Activated CD8-positive, alpha-beta T cell treated with anti-CD3 and anti-CD28 coated beads for 36 hours (primary cell): ENCODE measurements around the gene PARM1. TPM values are rescaled to one million over a fixed set of nuclear protein-coding genes. Genes with fewer than 3 reads are reported as not detected.

Experiments
- ATAC-seq: fragments of 200-7000 bp; cut with Tn5 transposase; one replicate; pipeline ENCODE4 v1.10.0; 2021; ENCODE audit warnings: mild to moderate bottlenecking, moderate library complexity
- CTCF ChIA-PET: fragments of 350-600 bp; sonication (Branson Sonifier 250); formaldehyde crosslinking; loops from one replicate; lab custom pipeline; 2021; ENCODE audit warnings: antibody characterized with exemption; lab: Charles Lee
- POLR2A ChIA-PET: fragments of 350-600 bp; sonication (Branson Sonifier 250); formaldehyde crosslinking; loops from one replicate; lab custom pipeline; 2021; ENCODE audit warnings: antibody characterized with exemption; lab: Charles Lee
- DNase-seq: peaks from one replicate; pipeline ENCODE4 v3.0.0-alpha.2; 2020
- H3K27ac Mint-ChIP-seq: one replicate; pipeline ENCODE4 v1.8.0; 2021; ENCODE audit warnings: mild to moderate bottlenecking, mixed read lengths
- H3K27me3 Mint-ChIP-seq: one replicate; pipeline ENCODE4 v1.8.0; 2021; ENCODE audit warnings: mixed read lengths
- H3K36me3 Mint-ChIP-seq: one replicate; pipeline ENCODE4 v1.8.0; 2021; ENCODE audit warnings: low read depth, mixed read lengths
- H3K4me1 Mint-ChIP-seq: one replicate; pipeline ENCODE4 v1.8.0; 2021; ENCODE audit warnings: low read depth, mixed read lengths
- H3K4me3 Mint-ChIP-seq: one replicate; pipeline ENCODE4 v1.8.0; 2021; ENCODE audit warnings: mild to moderate bottlenecking, moderate library complexity, mixed read lengths
- H3K9me3 Mint-ChIP-seq: one replicate; pipeline ENCODE4 v1.8.0; 2021; ENCODE audit warnings: mixed read lengths
- intact Hi-C: fragments of 100-400 bp; cut with micrococcal nuclease; formaldehyde crosslinking; loops from one replicate; pipeline ENCODE4 v1.10.0; 2022
- total RNA-seq, 2 experiments: library from RNA; stranded (reverse); gene quantifications; one replicate each; pipeline ENCODE4 v1.2.3, GENCODE V29; 2021
- TF ChIP-seq, protein P1 (sequence below): fragments of 200-600 bp; IDR thresholded peaks from one replicate; pipeline ENCODE4 v1.8.0; 2022; ENCODE audit warnings: antibody characterized with exemption, mild to moderate bottlenecking

Gene PARM1, protein sequence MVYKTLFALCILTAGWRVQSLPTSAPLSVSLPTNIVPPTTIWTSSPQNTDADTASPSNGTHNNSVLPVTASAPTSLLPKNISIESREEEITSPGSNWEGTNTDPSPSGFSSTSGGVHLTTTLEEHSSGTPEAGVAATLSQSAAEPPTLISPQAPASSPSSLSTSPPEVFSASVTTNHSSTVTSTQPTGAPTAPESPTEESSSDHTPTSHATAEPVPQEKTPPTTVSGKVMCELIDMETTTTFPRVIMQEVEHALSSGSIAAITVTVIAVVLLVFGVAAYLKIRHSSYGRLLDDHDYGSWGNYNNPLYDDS
- under 1 TPM in 1 of 2 experiments, not detected in 1; 0.07 TPM for total RNA-seq

DNA sequence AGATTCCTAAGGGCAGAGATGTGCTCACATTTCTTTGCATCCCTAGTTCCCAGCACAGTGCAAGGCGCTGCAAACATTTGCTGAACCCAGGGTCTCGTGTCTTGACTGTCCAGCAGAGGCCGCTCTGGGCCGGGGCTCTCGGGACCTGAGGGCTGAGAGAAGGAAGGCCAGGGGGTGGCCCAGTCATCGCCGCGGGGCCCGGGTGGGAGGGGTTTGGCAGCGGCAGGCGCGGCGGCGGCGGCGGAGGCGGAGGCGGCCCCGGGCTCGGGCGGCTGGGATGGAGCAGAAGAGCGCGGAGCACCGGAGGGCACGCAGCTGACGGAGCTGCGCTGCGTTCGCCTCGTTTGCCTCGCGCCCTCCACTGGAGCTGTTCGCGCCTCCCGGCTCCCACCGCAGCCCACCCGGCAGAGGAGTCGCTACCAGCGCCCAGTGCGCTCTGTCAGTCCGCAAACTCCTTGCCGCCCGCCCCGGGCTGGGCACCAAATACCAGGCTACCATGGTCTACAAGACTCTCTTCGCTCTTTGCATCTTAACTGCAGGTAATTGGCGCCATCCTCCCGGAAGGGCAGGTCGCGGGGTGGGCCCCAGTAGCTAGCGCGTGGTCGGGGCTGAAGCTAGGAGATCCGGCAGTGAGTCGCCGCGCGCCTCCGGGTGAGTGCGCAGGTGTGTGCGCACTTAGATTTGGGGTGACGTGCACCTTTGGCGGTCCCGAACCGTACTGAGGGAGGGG, at the start of gene PARM1:
PARM1 (plus strand) TSS at position 285 of the 730 bp plus-strand sequence; CDS start at position 497, 212 bp downstream.
- Mint-ChIP-seq H3K9me3 (no peaks in the 10 kb centered on the region), H3K27me3 (peaks cover 48% of the 10 kb centered on the region), H3K4me3 (peak within 1 kb of the TSS; percentile 60), H3K4me1 (peaks cover 9% of the 10 kb centered on the region), H3K27ac (no peak within 1 kb of the TSS), H3K36me3 (no peaks in the 10 kb centered on the region)
- POLR2A ChIA-PET: no interaction called here
- ATAC-seq (peak; percentile 94), DNase-seq (peak; percentile 79)
- intact Hi-C loops: no loop called here
- CTCF ChIA-PET: interaction anchor here (0.8 to 1.4 kb wide), 2 partner anchors 11 to 58 kb away, joined by 3 read pairs; no protein-coding TSS in a partner anchor
- TF ChIP-seq, protein P1, sequence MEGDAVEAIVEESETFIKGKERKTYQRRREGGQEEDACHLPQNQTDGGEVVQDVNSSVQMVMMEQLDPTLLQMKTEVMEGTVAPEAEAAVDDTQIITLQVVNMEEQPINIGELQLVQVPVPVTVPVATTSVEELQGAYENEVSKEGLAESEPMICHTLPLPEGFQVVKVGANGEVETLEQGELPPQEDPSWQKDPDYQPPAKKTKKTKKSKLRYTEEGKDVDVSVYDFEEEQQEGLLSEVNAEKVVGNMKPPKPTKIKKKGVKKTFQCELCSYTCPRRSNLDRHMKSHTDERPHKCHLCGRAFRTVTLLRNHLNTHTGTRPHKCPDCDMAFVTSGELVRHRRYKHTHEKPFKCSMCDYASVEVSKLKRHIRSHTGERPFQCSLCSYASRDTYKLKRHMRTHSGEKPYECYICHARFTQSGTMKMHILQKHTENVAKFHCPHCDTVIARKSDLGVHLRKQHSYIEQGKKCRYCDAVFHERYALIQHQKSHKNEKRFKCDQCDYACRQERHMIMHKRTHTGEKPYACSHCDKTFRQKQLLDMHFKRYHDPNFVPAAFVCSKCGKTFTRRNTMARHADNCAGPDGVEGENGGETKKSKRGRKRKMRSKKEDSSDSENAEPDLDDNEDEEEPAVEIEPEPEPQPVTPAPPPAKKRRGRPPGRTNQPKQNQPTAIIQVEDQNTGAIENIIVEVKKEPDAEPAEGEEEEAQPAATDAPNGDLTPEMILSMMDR: no peak

DNA sequence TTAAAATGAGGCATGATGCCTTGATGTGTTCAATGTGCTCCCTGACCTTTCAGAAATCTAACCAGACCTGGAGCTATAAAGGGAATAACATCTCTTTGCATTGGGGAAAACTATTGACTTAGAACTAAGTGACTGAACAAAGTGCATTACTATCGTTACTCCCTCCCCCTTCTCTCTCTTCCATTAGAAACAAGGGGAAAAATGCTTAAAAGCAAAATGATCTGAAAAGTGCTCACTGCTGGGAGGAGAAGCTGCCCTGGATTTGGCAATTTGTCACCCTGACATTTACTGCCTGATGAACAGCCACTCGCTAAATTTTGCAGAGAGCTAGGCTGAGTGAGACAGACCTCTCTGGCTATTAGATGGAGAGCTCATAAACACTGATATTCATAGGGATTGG, 48.6 kb upstream of the PARM1 start:
- ChIA-PET CTCF (interaction anchor here (3.3 kb wide), 1 partner anchor 10 kb away, joined by 24 read pairs; no protein-coding TSS in a partner anchor), POLR2A (no interaction called here)
- TF ChIP-seq, protein P1: no peak
- Mint-ChIP-seq H3K36me3 (no peaks in the 10 kb centered on the region), H3K27me3 (peaks cover 16% of the 10 kb centered on the region), H3K27ac (no peak overlapping the region), H3K4me3 (no peak overlapping the region), H3K9me3 (no peaks in the 10 kb centered on the region), H3K4me1 (no peaks in the 10 kb centered on the region)
- intact Hi-C loops: no loop called here
- DNase-seq: no peak
- no peak for ATAC-seq

DNA sequence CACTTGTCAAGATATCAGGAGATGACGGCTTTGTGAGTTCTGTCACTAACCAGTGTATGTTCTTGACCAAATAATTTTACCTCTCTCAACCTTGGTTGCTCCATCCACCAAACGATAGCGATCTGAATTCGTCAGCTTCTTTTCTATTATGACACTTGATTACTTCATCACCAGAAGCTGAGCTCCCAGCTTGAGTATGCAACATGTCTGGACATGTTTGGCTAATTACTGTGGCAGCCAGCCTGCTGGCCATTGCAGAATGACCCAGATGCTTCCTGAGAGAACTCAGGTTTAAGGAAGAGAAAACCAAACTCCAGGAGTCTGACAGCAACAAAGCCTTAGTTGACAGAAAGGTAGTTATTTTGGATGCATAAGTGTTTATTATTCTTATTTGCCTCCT, 46.4 kb upstream of the PARM1 start:
- Mint-ChIP-seq H3K27me3 (peaks cover 11% of the 10 kb centered on the region), H3K27ac (no peak overlapping the region), H3K36me3 (no peaks in the 10 kb centered on the region), H3K4me3 (no peak overlapping the region), H3K4me1 (no peaks in the 10 kb centered on the region), H3K9me3 (no peaks in the 10 kb centered on the region)
- ChIA-PET POLR2A (no interaction called here), CTCF (no interaction called here)
- DNase-seq (no peak), ATAC-seq (no peak)
- TF ChIP-seq, protein P1: no peak
- intact Hi-C loops: no loop called here

DNA sequence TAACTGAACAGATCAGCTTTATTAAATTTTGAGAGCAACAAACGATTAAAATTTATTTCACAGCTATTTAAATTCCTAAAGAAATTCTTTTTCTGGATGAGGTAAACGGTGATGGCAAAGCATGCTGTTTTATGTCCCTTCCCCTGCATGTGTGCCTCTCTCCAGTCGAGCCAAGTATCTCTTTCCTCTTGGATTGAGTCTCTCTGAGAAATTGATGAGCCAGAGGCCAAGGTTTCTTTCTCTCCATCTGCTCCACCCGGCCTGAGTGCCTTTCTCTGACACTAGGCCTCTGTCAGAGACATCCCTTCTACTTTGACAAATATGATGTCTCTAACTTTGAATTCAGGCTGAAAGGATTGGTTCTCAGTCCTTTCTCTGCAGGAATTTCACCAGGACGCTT, 42.6 kb upstream of the PARM1 start:
- no peaks in the 10 kb centered on the region for H3K4me1 Mint-ChIP-seq
- DNase-seq (no peak), ATAC-seq (no peak)
- H3K36me3 Mint-ChIP-seq: no peaks in the 10 kb centered on the region
- H3K27me3 Mint-ChIP-seq: peaks cover 2% of the 10 kb centered on the region
- POLR2A ChIA-PET: no interaction called here
- H3K9me3 Mint-ChIP-seq: no peaks in the 10 kb centered on the region
- TF ChIP-seq, protein P1: no peak
- no peak overlapping the region for H3K4me3 Mint-ChIP-seq
- no peak overlapping the region for H3K27ac Mint-ChIP-seq
- CTCF ChIA-PET: no interaction called here
- intact Hi-C loops: no loop called here

DNA sequence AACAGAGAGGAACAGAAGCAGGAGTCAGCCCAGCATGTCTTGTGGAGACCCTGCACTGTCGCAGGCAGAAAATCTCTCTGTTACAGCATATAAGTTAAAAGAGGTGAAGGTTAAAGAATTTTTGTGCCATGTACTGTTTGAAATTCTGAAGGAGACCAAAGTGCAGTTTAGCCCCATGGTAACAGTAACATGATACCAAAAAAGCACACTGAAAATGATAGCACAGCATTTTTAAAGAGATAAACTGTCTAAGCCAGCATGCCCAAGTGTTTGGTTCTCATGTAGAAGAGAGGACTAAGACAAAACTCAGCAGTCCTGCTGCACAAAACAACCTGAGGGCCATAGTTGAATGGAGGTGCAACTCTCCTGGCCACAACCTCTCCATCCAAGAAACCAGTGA, 41.9 kb upstream of the PARM1 start:
- H3K27me3 Mint-ChIP-seq: no peaks in the 10 kb centered on the region
- DNase-seq (no peak), ATAC-seq (no peak)
- H3K9me3 Mint-ChIP-seq: no peaks in the 10 kb centered on the region
- H3K27ac Mint-ChIP-seq: no peak overlapping the region
- ChIA-PET CTCF (interaction anchor here (2.3 kb wide), 1 partner anchor 16 kb away, joined by 9 read pairs; no protein-coding TSS in a partner anchor), POLR2A (no interaction called here)
- TF ChIP-seq, protein P1: no peak
- H3K4me1 Mint-ChIP-seq: no peaks in the 10 kb centered on the region
- no peaks in the 10 kb centered on the region for H3K36me3 Mint-ChIP-seq
- intact Hi-C loops: no loop called here
- H3K4me3 Mint-ChIP-seq: no peak overlapping the region
